CD4-positive, CD25-positive, alpha-beta regulatory T cell (primary cell): ENCODE data around the gene ATG10. TPM values are rescaled to one million over a fixed set of nuclear protein-coding genes. Genes with fewer than 3 reads are reported as not detected.

Experiments used
- ATAC-seq, 2 donors: fragments of 150-1000 bp; cut with Tn5 transposase; one replicate each; pipeline ENCODE4 v1.10.0; 2021; ENCODE audit warnings: low read depth in 2 of 2, moderate number of reproducible peaks in 2 of 2, moderate library complexity in 1 of 2
- DNase-seq, 3 donors: peaks; one replicate each; pipeline versions ENCODE4 v3.0.0 to v3.0.0-alpha.2; 2012 to 2022; ENCODE audit warnings: mixed read lengths in 1 of 3
- H3K27ac ChIP-seq: one replicate; pipeline ENCODE4 v1.7.0; 2013; ENCODE audit warnings: mild to moderate bottlenecking, low read length; ENCODE audit not compliant: insufficient read depth, poor library complexity, severe bottlenecking
- H3K27me3 ChIP-seq: one replicate; pipeline ENCODE4 v1.7.0; 2013; ENCODE audit warnings: low read length; ENCODE audit not compliant: control insufficient read depth, insufficient read depth
- H3K36me3 ChIP-seq: one replicate; pipeline ENCODE4 v1.7.0; 2013; ENCODE audit warnings: mild to moderate bottlenecking, low read length, moderate library complexity; ENCODE audit not compliant: control insufficient read depth, insufficient read depth
- H3K4me1 ChIP-seq: 2 replicates; pipeline ENCODE4 v1.7.0; 2013; ENCODE audit warnings: mild to moderate bottlenecking, low read length; ENCODE audit not compliant: insufficient read depth, control insufficient read depth, poor library complexity, severe bottlenecking
- H3K4me3 ChIP-seq: one replicate; pipeline ENCODE4 v1.7.0; 2013; ENCODE audit warnings: low read depth, mild to moderate bottlenecking, low read length, moderate library complexity
- H3K9me3 ChIP-seq, 2 experiments: 1 replicate in 1 of 2; 2 replicates in 1 of 2; pipeline ENCODE4 v1.7.0; 2013; ENCODE audit warnings: low read length in 2 of 2, mild to moderate bottlenecking in 1 of 2, moderate library complexity in 1 of 2; ENCODE audit not compliant: control insufficient read depth in 2 of 2
- H3K27ac Mint-ChIP-seq, 3 donors: one replicate each; pipeline ENCODE4 v1.8.0; 2020 to 2022; ENCODE audit warnings: mild to moderate bottlenecking in 3 of 3, mixed read lengths in 3 of 3, moderate library complexity in 2 of 3
- H3K27me3 Mint-ChIP-seq: one replicate; pipeline ENCODE4 v1.8.0; 2022; ENCODE audit warnings: mild to moderate bottlenecking, mixed read lengths
- H3K36me3 Mint-ChIP-seq: one replicate; pipeline ENCODE4 v1.8.0; 2020; ENCODE audit warnings: mixed read lengths
- H3K4me1 Mint-ChIP-seq, 4 donors: one replicate each; pipeline ENCODE4 v1.8.0; 2020 to 2022; ENCODE audit warnings: mixed read lengths in 4 of 4, mild to moderate bottlenecking in 1 of 4
- H3K4me3 Mint-ChIP-seq, 4 donors: one replicate each; pipeline ENCODE4 v1.8.0; 2020 to 2022; ENCODE audit warnings: mild to moderate bottlenecking in 4 of 4, mixed read lengths in 4 of 4, moderate library complexity in 3 of 4
- H3K9me3 Mint-ChIP-seq, 7 donors: one replicate each; pipeline ENCODE4 v1.8.0; 2020 to 2022; ENCODE audit warnings: mixed read lengths in 7 of 7, mild to moderate bottlenecking in 3 of 7, moderate library complexity in 2 of 7
- polyA plus RNA-seq, 4 donors: library from polyadenylated mRNA; unstranded; fragments of 300-500 nt; fragmentation: Illumina TruSeq; gene quantifications; one replicate each; pipeline ENCODE4 v1.2.3, GENCODE V29; 2021
- total RNA-seq: library from RNA; stranded (reverse); gene quantifications from one replicate; pipeline ENCODE4 v1.2.3, GENCODE V29; 2022

ATG10 gene
- total and polyA plus RNA-seq, 5 donors from 2014 or later: 7.5 to 13.2 (median 9.3) TPM

DNA sequence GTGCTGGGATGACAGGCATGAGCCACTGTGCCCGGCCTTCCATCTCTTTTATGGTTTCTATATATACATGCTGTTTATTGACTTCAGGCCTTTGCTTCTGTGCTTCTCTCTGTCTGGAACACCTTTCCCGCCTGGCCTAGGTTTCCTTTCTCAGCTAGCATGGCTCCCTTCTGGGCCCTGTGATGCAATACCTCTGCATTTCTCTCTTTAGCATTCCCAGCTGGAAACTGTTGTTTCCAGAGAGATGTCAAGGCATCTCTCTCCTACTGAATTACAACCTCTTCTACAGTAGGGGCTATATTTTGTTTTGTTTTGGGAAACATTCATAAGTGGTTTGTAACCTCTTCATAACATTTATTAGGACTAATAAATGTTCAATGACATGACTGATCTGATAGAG, 249.2 kb downstream of the ATG10 start:
- H3K36me3 Mint-ChIP-seq: no peaks in the 10 kb centered on the region
- peaks cover 4% of the 10 kb centered on the region for H3K27me3 Mint-ChIP-seq
- Histone ChIP-seq H3K27ac (no peak overlapping the region), H3K9me3 (no peaks in the 10 kb centered on the region), H3K27me3 (no peaks in the 10 kb centered on the region), H3K4me1 (no peaks in the 10 kb centered on the region), H3K4me3 (no peak overlapping the region), H3K36me3 (no peaks in the 10 kb centered on the region)
- DNase-seq: no peak
- peaks cover 0 to 5% (median 3%) of the 10 kb centered on the region in 4 donors for H3K4me1 Mint-ChIP-seq
- no peaks in the 10 kb centered on the region for H3K9me3 Mint-ChIP-seq
- no peak overlapping the region for H3K4me3 Mint-ChIP-seq
- H3K27ac Mint-ChIP-seq: no peak overlapping the region
- no peak for ATAC-seq

- Histone ChIP-seq H3K4me1 (no peaks in the 10 kb centered on the region), H3K27me3 (no peaks in the 10 kb centered on the region), H3K4me3 (no peak overlapping the region), H3K9me3 (no peaks in the 10 kb centered on the region), H3K27ac (no peak overlapping the region), H3K36me3 (no peaks in the 10 kb centered on the region)
- ATAC-seq: no peak
- Mint-ChIP-seq H3K4me1 (peaks cover 0 to 5% (median 3%) of the 10 kb centered on the region in 4 donors), H3K27me3 (peaks cover 4% of the 10 kb centered on the region), H3K36me3 (no peaks in the 10 kb centered on the region), H3K4me3 (no peak overlapping the region), H3K27ac (no peak overlapping the region), H3K9me3 (no peaks in the 10 kb centered on the region)
- no peak for DNase-seq
These were observed 251.1 kb downstream of the ATG10 start for GRCh38 chr5:82222597-82223574.

DNA sequence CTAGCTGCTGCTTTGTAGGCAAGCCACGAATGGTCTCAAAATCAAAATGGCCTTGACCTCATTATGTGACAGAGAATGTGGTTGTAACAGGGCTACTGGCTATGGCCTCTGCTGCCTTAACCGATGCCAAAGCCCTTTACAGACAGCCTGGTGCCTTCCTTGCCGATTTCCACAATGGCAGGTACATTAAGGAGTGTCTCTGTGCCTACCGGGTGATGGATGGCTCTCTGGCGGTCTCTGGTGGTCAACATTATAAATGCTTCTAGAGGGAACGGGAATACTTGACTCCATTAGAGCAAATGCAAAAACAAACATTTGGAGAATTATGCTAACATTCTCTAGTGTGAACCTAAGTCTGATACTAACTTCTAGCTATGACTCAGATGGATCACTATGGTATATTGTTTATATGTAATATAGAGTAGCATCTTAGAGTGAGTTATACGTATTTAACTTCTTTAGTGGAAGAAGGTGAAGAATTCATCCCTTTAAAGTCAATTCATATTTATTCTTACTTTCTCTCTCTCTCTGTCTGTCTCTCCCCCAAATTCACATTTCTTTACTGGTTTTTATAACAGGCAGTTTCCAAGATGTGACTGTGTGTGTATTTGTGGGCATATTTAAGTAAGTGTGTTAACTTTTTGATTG, 253.8 kb downstream of the ATG10 start:
- H3K4me3 Mint-ChIP-seq: no peak overlapping the region
- DNase-seq (peak; percentile 32 to 68 (median 59)), ATAC-seq (peak; percentile 60 to 73)
- no peaks in the 10 kb centered on the region for H3K4me1 ChIP-seq
- H3K4me3 ChIP-seq: no peak overlapping the region
- H3K27ac Mint-ChIP-seq: no peak overlapping the region
- peaks cover 4% of the 10 kb centered on the region for H3K27me3 Mint-ChIP-seq
- no peaks in the 10 kb centered on the region for H3K9me3 ChIP-seq
- H3K27me3 ChIP-seq: no peaks in the 10 kb centered on the region
- no peaks in the 10 kb centered on the region for H3K9me3 Mint-ChIP-seq
- H3K4me1 Mint-ChIP-seq: peaks cover 0 to 5% (median 3%) of the 10 kb centered on the region in 4 donors
- no peaks in the 10 kb centered on the region for H3K36me3 Mint-ChIP-seq
- H3K27ac ChIP-seq: no peak overlapping the region
- H3K36me3 ChIP-seq: no peaks in the 10 kb centered on the region

DNA sequence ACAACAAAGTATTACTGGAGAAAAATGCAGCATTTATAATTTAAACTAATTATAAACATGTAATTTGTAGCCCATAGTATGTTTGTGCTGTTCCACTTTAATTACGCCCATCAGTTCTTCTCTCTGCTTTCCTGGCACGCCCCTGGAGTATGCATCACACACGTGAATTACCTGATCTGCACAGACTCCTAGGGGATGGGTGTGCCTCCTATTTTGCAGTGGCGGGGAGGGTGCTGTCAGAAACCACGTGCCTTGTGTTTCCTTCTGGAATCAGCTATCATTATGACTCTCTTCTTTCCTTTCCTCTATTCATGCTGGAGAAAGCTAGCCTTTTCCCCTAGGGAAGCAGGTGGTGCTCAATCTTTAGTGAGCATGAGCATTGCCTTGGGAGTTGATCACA, 263.1 kb downstream of the ATG10 start:
- Histone ChIP-seq H3K36me3 (no peaks in the 10 kb centered on the region), H3K9me3 (no peaks in the 10 kb centered on the region), H3K4me1 (no peaks in the 10 kb centered on the region), H3K27ac (no peak overlapping the region), H3K4me3 (no peak overlapping the region), H3K27me3 (no peaks in the 10 kb centered on the region)
- Mint-ChIP-seq H3K36me3 (no peaks in the 10 kb centered on the region), H3K4me1 (no peaks in the 10 kb centered on the region), H3K4me3 (no peak overlapping the region), H3K27me3 (no peaks in the 10 kb centered on the region), H3K27ac (no peak overlapping the region), H3K9me3 (no peaks in the 10 kb centered on the region)
- DNase-seq (no peak), ATAC-seq (no peak)

DNA sequence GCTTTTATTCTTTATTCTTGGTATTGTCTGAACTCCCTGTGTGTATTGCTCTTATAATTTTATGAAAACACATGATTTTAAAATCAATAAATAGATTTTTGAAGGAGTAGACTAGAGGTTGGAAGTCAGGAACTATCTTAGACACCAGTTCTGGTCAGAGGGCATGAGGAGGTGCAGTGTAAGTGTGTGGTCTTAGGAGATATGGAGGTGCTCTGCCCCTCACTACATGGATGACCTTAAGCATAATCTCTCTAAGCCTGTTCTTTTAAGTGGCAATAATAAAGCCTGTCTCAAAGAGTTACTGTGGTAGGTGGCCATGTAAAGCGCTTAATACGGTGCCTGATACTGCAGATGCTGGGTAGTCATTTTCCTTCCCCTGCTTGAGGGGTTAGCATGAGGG, 272.3 kb downstream of the ATG10 start:
- no peaks in the 10 kb centered on the region for H3K36me3 ChIP-seq
- DNase-seq (no peak), ATAC-seq (no peak)
- Mint-ChIP-seq H3K27ac (no peak overlapping the region), H3K4me1 (no peaks in the 10 kb centered on the region), H3K9me3 (peaks cover 0 to 18% (median 1%) of the 10 kb centered on the region in 7 donors), H3K4me3 (no peak overlapping the region), H3K27me3 (no peaks in the 10 kb centered on the region), H3K36me3 (peaks cover 10% of the 10 kb centered on the region)
- no peak overlapping the region for H3K4me3 ChIP-seq
- peaks cover 0 to 16% of the 10 kb centered on the region in 2 experiments for H3K9me3 ChIP-seq
- H3K27me3 ChIP-seq: no peaks in the 10 kb centered on the region
- H3K4me1 ChIP-seq: no peaks in the 10 kb centered on the region
- no peak overlapping the region for H3K27ac ChIP-seq

DNA sequence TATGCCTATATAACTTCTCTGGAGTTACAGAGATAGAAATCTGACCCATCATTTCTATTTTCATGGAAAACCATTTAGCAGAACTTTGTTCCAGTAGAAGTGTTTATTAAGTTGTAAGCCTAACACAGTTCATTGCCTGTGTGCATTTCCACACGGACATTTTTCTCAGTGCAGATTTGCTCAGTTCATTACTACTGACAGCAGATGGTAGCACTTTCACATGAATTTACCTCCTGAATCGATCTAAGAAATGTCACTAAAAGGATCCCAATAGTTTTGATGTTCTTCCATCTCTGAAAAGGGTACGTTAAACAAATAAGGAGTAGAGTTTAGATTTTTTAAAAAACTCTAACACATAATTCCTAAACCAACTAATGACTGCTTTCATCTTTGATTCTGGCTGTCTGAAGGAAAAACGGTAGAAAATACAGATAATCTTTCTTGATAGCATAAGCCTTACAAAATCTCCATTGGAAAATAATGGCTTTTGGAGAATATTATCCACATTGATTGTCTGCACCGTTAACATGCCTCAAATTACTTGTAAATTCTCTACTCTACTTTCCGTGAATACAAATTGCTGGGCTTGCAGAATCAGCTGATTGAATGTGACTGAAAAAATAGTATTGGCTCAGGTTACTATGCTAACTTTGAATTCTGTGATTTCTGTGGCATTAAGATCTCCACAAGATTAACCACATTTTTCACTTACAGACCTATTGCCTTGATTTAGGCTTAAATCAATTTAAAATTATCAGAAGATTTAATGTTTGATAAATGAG, 273.2 kb downstream of the ATG10 start:
- ATAC-seq: no peak
- H3K27me3 Mint-ChIP-seq: no peaks in the 10 kb centered on the region
- Histone ChIP-seq H3K4me1 (no peaks in the 10 kb centered on the region), H3K9me3 (peaks cover 0 to 16% of the 10 kb centered on the region in 2 experiments), H3K27me3 (no peaks in the 10 kb centered on the region), H3K36me3 (no peaks in the 10 kb centered on the region), H3K4me3 (no peak overlapping the region), H3K27ac (no peak overlapping the region)
- H3K4me1 Mint-ChIP-seq: no peaks in the 10 kb centered on the region
- no peak overlapping the region for H3K27ac Mint-ChIP-seq
- H3K4me3 Mint-ChIP-seq: no peak overlapping the region
- H3K9me3 Mint-ChIP-seq: peaks cover 0 to 18% (median 1%) of the 10 kb centered on the region in 7 donors
- H3K36me3 Mint-ChIP-seq: peaks cover 10% of the 10 kb centered on the region
- no peak for DNase-seq

- Mint-ChIP-seq H3K27ac (no peak overlapping the region), H3K4me1 (no peaks in the 10 kb centered on the region), H3K4me3 (peak overlapping the region in 1 of 4 donors; percentile 7), H3K27me3 (no peaks in the 10 kb centered on the region), H3K36me3 (peaks cover 22% of the 10 kb centered on the region), H3K9me3 (peaks cover 0 to 18% (median 1%) of the 10 kb centered on the region in 7 donors)
- Histone ChIP-seq H3K4me3 (no peak overlapping the region), H3K27ac (no peak overlapping the region), H3K4me1 (no peaks in the 10 kb centered on the region), H3K27me3 (no peaks in the 10 kb centered on the region), H3K36me3 (no peaks in the 10 kb centered on the region), H3K9me3 (peaks cover 0 to 16% of the 10 kb centered on the region in 2 experiments)
- no peak for ATAC-seq
- DNase-seq: no peak
These were observed 275.2 kb downstream of the ATG10 start for GRCh38 chr5:82246960-82247574.
